ENCODE measurements around the gene WNT4.

The WNT4 gene

DNA sequence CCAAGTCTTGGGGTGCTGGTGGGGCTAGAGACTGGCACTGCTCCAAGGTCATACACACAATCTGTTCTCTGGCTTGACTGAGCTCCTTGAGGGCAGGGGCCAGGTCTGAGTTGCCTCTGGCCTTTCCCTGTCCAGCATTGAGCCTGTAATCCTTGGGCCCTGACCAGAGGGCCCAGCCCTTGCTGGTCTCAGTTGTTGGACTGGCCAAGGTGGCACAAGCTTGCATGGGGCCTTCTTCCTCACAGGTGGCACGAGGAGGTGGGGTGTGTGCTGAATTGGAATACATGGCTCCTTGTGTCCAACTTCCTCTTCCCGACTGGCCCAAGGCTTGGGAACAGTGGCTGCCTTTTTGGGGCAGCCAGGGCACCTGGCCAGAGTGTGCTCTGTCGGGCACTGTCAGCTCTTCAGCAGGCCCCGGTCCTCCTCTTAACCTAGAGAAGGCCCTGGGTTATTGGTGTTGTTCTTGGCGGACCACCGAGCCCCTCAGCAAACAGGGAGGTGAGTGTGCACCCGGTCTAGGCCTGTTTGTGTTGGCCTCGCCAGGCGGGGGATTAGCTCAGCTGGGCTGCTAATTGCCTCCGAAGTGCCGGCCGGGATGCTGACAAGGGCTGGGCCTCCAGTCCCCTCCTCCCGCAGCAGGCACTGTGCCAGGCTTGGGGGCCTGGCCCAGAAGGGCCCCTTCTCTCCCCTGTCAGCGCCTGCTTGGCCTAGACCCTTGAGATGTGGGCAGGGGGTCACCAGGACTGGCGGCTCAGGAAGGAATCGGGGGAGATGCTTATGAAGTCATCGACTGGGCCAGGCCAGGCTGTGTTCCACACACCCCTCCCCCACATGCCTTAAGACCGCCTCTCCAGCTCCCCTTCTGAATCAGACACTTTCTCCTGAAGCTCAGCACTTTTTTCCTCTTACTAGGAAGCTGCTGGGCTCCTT lies 28.5 kb downstream of the WNT4 start:
- ATAC-seq = no peak
- no peak for TF ChIP-seq BACH2 (CRISPR knock-in tag; IDR thresholded peaks at IDR 0.05; ENCODE audit: borderline replicate concordance)
- TF ChIP-seq ZC3H10 (CRISPR knock-in tag; IDR thresholded peaks at IDR 0.05) = no peak
- TF ChIP-seq ESRRG (CRISPR knock-in tag; IDR thresholded peaks at IDR 0.05) = no peak
- TF ChIP-seq GLIS3 (CRISPR knock-in tag; IDR thresholded peaks at IDR 0.05) = no peak
- TF ChIP-seq CSDC2 (CRISPR knock-in tag; IDR thresholded peaks at IDR 0.05) = no peak
- no peak for TF ChIP-seq ISL1 (CRISPR knock-in tag; IDR thresholded peaks at IDR 0.05)
- TF ChIP-seq, protein P1, sequence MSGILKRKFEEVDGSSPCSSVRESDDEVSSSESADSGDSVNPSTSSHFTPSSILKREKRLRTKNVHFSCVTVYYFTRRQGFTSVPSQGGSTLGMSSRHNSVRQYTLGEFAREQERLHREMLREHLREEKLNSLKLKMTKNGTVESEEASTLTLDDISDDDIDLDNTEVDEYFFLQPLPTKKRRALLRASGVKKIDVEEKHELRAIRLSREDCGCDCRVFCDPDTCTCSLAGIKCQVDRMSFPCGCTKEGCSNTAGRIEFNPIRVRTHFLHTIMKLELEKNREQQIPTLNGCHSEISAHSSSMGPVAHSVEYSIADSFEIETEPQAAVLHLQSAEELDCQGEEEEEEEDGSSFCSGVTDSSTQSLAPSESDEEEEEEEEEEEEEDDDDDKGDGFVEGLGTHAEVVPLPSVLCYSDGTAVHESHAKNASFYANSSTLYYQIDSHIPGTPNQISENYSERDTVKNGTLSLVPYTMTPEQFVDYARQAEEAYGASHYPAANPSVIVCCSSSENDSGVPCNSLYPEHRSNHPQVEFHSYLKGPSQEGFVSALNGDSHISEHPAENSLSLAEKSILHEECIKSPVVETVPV (CRISPR knock-in tag; IDR thresholded peaks at IDR 0.05) = no peak
- no peak for TF ChIP-seq SNAI2 (CRISPR knock-in tag; IDR thresholded peaks at IDR 0.05)
- TF ChIP-seq TCF4 (CRISPR knock-in tag; IDR thresholded peaks at IDR 0.05; ENCODE audit: borderline replicate concordance) = no peak
- no peak for TF ChIP-seq OSR1 (CRISPR knock-in tag; IDR thresholded peaks at IDR 0.05)
- TF ChIP-seq, protein P2, sequence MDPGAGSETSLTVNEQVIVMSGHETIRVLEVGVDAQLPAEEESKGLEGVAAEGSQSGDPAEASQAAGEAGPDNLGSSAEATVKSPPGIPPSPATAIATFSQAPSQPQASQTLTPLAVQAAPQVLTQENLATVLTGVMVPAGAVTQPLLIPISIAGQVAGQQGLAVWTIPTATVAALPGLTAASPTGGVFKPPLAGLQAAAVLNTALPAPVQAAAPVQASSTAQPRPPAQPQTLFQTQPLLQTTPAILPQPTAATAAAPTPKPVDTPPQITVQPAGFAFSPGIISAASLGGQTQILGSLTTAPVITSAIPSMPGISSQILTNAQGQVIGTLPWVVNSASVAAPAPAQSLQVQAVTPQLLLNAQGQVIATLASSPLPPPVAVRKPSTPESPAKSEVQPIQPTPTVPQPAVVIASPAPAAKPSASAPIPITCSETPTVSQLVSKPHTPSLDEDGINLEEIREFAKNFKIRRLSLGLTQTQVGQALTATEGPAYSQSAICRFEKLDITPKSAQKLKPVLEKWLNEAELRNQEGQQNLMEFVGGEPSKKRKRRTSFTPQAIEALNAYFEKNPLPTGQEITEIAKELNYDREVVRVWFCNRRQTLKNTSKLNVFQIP (CRISPR knock-in tag; IDR thresholded peaks at IDR 0.05; ENCODE audit: borderline replicate concordance, low read depth) = no peak
- no peak for TF ChIP-seq PPARA (CRISPR knock-in tag; IDR thresholded peaks at IDR 0.05; ENCODE audit: borderline replicate concordance)
- TF ChIP-seq, protein P3, sequence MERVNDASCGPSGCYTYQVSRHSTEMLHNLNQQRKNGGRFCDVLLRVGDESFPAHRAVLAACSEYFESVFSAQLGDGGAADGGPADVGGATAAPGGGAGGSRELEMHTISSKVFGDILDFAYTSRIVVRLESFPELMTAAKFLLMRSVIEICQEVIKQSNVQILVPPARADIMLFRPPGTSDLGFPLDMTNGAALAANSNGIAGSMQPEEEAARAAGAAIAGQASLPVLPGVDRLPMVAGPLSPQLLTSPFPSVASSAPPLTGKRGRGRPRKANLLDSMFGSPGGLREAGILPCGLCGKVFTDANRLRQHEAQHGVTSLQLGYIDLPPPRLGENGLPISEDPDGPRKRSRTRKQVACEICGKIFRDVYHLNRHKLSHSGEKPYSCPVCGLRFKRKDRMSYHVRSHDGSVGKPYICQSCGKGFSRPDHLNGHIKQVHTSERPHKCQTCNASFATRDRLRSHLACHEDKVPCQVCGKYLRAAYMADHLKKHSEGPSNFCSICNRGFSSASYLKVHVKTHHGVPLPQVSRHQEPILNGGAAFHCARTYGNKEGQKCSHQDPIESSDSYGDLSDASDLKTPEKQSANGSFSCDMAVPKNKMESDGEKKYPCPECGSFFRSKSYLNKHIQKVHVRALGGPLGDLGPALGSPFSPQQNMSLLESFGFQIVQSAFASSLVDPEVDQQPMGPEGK (CRISPR knock-in tag; IDR thresholded peaks at IDR 0.05; ENCODE audit: borderline replicate concordance) = no peak

DNA sequence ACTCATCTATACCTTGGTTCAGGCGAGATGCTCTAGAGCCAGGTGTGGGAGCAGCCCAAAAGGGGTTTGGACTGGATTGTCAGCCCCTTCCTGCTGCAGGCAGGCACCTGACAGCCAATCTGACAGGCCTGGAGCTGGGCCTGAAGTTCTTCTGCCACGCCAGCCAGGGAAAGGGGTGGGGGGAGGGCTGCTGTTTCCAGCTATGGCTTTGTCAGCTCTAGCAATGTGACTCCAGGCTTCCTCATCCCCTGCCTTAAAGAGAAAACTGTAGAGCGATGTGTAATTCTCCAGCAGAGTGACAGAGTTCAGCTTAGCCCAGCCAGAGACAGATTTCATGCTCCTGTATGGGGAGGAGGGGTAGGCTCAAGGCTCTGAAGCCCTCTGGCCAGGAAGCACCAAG lies 30.3 kb downstream of the WNT4 start:
- no peak for TF ChIP-seq GLIS3 (CRISPR knock-in tag; IDR thresholded peaks at IDR 0.05)
- no peak for TF ChIP-seq ARNTL (CRISPR knock-in tag; IDR thresholded peaks at IDR 0.05; ENCODE audit: borderline replicate concordance, low read depth)
- TF ChIP-seq, protein P4, sequence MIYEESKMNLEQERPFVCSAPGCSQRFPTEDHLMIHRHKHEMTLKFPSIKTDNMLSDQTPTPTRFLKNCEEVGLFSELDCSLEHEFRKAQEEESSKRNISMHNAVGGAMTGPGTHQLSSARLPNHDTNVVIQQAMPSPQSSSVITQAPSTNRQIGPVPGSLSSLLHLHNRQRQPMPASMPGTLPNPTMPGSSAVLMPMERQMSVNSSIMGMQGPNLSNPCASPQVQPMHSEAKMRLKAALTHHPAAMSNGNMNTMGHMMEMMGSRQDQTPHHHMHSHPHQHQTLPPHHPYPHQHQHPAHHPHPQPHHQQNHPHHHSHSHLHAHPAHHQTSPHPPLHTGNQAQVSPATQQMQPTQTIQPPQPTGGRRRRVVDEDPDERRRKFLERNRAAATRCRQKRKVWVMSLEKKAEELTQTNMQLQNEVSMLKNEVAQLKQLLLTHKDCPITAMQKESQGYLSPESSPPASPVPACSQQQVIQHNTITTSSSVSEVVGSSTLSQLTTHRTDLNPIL (CRISPR knock-in tag; IDR thresholded peaks at IDR 0.05; ENCODE audit: low read depth) = no peak
- TF ChIP-seq ESRRG (CRISPR knock-in tag; IDR thresholded peaks at IDR 0.05) = no peak
- TF ChIP-seq CSDC2 (CRISPR knock-in tag; IDR thresholded peaks at IDR 0.05) = no peak
- no peak for TF ChIP-seq PPARA (CRISPR knock-in tag; IDR thresholded peaks at IDR 0.05; ENCODE audit: borderline replicate concordance)
- no peak for TF ChIP-seq ZC3H10 (CRISPR knock-in tag; IDR thresholded peaks at IDR 0.05)
- TF ChIP-seq OSR1 (CRISPR knock-in tag; IDR thresholded peaks at IDR 0.05) = no peak
- TF ChIP-seq TCF4 (CRISPR knock-in tag; IDR thresholded peaks at IDR 0.05; ENCODE audit: borderline replicate concordance) = no peak
- TF ChIP-seq, protein P3 (CRISPR knock-in tag; IDR thresholded peaks at IDR 0.05; ENCODE audit: borderline replicate concordance) = no peak
- TF ChIP-seq ISL1 (CRISPR knock-in tag; IDR thresholded peaks at IDR 0.05) = no peak
- no peak for TF ChIP-seq BACH2 (CRISPR knock-in tag; IDR thresholded peaks at IDR 0.05; ENCODE audit: borderline replicate concordance)
- TF ChIP-seq, protein P5, sequence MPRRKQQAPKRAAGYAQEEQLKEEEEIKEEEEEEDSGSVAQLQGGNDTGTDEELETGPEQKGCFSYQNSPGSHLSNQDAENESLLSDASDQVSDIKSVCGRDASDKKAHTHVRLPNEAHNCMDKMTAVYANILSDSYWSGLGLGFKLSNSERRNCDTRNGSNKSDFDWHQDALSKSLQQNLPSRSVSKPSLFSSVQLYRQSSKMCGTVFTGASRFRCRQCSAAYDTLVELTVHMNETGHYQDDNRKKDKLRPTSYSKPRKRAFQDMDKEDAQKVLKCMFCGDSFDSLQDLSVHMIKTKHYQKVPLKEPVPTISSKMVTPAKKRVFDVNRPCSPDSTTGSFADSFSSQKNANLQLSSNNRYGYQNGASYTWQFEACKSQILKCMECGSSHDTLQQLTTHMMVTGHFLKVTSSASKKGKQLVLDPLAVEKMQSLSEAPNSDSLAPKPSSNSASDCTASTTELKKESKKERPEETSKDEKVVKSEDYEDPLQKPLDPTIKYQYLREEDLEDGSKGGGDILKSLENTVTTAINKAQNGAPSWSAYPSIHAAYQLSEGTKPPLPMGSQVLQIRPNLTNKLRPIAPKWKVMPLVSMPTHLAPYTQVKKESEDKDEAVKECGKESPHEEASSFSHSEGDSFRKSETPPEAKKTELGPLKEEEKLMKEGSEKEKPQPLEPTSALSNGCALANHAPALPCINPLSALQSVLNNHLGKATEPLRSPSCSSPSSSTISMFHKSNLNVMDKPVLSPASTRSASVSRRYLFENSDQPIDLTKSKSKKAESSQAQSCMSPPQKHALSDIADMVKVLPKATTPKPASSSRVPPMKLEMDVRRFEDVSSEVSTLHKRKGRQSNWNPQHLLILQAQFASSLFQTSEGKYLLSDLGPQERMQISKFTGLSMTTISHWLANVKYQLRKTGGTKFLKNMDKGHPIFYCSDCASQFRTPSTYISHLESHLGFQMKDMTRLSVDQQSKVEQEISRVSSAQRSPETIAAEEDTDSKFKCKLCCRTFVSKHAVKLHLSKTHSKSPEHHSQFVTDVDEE (CRISPR knock-in tag; IDR thresholded peaks at IDR 0.05) = no peak
- TF ChIP-seq ZNF565 (CRISPR knock-in tag; conservative IDR thresholded peaks at IDR 0.05; ENCODE audit: low read depth) = no peak
- TF ChIP-seq, protein P1 (CRISPR knock-in tag; IDR thresholded peaks at IDR 0.05) = no peak
- TF ChIP-seq RARB (CRISPR knock-in tag; IDR thresholded peaks at IDR 0.05) = no peak
- TF ChIP-seq ZNF70 (CRISPR knock-in tag; IDR thresholded peaks at IDR 0.05) = no peak
- no peak for TF ChIP-seq TOX (CRISPR knock-in tag; IDR thresholded peaks at IDR 0.05; ENCODE audit: borderline replicate concordance)
- no peak for ATAC-seq

Measured in SK-N-SH treated with all-trans-retinoic acid at 6 μM for 48 hours (cell line).